ENCODE measurements around the gene GPRASP3. TPM values are rescaled to one million over a fixed set of nuclear protein-coding genes. Genes with fewer than 3 reads are reported as not detected.

Gene GPRASP3
- total RNA-seq, 1 experiment from 2014 or later: 13.7 TPM

GRCh38 chrX:102727761-102728160 lies 7.2 kb downstream of the GPRASP3 start:
- Mint-ChIP-seq H3K27me3 (ENCODE audit: low read depth) (no peaks in the 10 kb centered on the region), H3K9me3 (peaks cover 4% of the 10 kb centered on the region; the same call in 1 of the 2 replicates), H3K4me3 (no peak overlapping the region), H3K4me1 (peaks cover 10% of the 10 kb centered on the region), H3K27ac (no peak overlapping the region), H3K36me3 (peaks cover 5% of the 10 kb centered on the region)
- CTCF ChIA-PET: interaction anchor here (0.6 kb wide), 1 partner anchor 90 kb away, joined by 4 read pairs; no protein-coding TSS in a partner anchor
- ATAC-seq (no peak), DNase-seq (ENCODE audit: low spot score) (no peak)
- TF ChIP-seq, protein P1, sequence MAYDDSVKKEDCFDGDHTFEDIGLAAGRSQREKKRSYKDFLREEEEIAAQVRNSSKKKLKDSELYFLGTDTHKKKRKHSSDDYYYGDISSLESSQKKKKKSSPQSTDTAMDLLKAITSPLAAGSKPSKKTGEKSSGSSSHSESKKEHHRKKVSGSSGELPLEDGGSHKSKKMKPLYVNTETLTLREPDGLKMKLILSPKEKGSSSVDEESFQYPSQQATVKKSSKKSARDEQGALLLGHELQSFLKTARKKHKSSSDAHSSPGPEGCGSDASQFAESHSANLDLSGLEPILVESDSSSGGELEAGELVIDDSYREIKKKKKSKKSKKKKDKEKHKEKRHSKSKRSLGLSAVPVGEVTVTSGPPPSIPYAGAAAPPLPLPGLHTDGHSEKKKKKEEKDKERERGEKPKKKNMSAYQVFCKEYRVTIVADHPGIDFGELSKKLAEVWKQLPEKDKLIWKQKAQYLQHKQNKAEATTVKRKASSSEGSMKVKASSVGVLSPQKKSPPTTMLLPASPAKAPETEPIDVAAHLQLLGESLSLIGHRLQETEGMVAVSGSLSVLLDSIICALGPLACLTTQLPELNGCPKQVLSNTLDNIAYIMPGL (CRISPR knock-in tag; IDR thresholded peaks at IDR 0.05): no peak
- TF ChIP-seq, protein P2, sequence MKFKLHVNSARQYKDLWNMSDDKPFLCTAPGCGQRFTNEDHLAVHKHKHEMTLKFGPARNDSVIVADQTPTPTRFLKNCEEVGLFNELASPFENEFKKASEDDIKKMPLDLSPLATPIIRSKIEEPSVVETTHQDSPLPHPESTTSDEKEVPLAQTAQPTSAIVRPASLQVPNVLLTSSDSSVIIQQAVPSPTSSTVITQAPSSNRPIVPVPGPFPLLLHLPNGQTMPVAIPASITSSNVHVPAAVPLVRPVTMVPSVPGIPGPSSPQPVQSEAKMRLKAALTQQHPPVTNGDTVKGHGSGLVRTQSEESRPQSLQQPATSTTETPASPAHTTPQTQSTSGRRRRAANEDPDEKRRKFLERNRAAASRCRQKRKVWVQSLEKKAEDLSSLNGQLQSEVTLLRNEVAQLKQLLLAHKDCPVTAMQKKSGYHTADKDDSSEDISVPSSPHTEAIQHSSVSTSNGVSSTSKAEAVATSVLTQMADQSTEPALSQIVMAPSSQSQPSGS (CRISPR knock-in tag; IDR thresholded peaks at IDR 0.05; ENCODE audit: borderline replicate concordance, low read depth): no peak
- POLR2A ChIA-PET: no interaction called here

GRCh38 chrX:102728646-102729045 lies 8.1 kb downstream of the GPRASP3 start:
- no peak overlapping the region for H3K4me3 Mint-ChIP-seq
- ATAC-seq: no peak
- CTCF ChIA-PET: no interaction called here

More at GRCh38 chrX:102728646-102729045, 8.1 kb downstream of the GPRASP3 start:
- H3K27ac Mint-ChIP-seq: no peak overlapping the region
- H3K9me3 Mint-ChIP-seq: peaks cover 4% of the 10 kb centered on the region; the same call in 1 of the 2 replicates
- no peak for DNase-seq (ENCODE audit: low spot score)
- TF ChIP-seq, protein P3, sequence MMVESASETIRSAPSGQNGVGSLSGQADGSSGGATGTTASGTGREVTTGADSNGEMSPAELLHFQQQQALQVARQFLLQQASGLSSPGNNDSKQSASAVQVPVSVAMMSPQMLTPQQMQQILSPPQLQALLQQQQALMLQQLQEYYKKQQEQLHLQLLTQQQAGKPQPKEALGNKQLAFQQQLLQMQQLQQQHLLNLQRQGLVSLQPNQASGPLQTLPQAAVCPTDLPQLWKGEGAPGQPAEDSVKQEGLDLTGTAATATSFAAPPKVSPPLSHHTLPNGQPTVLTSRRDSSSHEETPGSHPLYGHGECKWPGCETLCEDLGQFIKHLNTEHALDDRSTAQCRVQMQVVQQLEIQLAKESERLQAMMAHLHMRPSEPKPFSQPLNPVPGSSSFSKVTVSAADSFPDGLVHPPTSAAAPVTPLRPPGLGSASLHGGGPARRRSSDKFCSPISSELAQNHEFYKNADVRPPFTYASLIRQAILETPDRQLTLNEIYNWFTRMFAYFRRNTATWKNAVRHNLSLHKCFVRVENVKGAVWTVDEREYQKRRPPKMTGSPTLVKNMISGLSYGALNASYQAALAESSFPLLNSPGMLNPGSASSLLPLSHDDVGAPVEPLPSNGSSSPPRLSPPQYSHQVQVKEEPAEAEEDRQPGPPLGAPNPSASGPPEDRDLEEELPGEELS (CRISPR knock-in tag; IDR thresholded peaks at IDR 0.05): no peak
- no peak for TF ChIP-seq USF1 (CRISPR knock-in tag; IDR thresholded peaks at IDR 0.05)
- TF ChIP-seq ZNF396 (CRISPR knock-in tag; IDR thresholded peaks at IDR 0.05; ENCODE audit: borderline replicate concordance): no peak
- TF ChIP-seq, protein P4, sequence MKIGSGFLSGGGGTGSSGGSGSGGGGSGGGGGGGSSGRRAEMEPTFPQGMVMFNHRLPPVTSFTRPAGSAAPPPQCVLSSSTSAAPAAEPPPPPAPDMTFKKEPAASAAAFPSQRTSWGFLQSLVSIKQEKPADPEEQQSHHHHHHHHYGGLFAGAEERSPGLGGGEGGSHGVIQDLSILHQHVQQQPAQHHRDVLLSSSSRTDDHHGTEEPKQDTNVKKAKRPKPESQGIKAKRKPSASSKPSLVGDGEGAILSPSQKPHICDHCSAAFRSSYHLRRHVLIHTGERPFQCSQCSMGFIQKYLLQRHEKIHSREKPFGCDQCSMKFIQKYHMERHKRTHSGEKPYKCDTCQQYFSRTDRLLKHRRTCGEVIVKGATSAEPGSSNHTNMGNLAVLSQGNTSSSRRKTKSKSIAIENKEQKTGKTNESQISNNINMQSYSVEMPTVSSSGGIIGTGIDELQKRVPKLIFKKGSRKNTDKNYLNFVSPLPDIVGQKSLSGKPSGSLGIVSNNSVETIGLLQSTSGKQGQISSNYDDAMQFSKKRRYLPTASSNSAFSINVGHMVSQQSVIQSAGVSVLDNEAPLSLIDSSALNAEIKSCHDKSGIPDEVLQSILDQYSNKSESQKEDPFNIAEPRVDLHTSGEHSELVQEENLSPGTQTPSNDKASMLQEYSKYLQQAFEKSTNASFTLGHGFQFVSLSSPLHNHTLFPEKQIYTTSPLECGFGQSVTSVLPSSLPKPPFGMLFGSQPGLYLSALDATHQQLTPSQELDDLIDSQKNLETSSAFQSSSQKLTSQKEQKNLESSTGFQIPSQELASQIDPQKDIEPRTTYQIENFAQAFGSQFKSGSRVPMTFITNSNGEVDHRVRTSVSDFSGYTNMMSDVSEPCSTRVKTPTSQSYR (CRISPR knock-in tag; IDR thresholded peaks at IDR 0.05): no peak
- TF ChIP-seq, protein P5, sequence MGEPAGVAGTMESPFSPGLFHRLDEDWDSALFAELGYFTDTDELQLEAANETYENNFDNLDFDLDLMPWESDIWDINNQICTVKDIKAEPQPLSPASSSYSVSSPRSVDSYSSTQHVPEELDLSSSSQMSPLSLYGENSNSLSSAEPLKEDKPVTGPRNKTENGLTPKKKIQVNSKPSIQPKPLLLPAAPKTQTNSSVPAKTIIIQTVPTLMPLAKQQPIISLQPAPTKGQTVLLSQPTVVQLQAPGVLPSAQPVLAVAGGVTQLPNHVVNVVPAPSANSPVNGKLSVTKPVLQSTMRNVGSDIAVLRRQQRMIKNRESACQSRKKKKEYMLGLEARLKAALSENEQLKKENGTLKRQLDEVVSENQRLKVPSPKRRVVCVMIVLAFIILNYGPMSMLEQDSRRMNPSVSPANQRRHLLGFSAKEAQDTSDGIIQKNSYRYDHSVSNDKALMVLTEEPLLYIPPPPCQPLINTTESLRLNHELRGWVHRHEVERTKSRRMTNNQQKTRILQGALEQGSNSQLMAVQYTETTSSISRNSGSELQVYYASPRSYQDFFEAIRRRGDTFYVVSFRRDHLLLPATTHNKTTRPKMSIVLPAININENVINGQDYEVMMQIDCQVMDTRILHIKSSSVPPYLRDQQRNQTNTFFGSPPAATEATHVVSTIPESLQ (CRISPR knock-in tag; IDR thresholded peaks at IDR 0.05): no peak
- no peak for TF ChIP-seq CREB1 (CRISPR knock-in tag; IDR thresholded peaks at IDR 0.05)
- peaks cover 5% of the 10 kb centered on the region for H3K36me3 Mint-ChIP-seq
- no peaks in the 10 kb centered on the region for H3K27me3 Mint-ChIP-seq (ENCODE audit: low read depth)
- POLR2A ChIA-PET: no interaction called here
- H3K4me1 Mint-ChIP-seq: peaks cover 8% of the 10 kb centered on the region
